HG02610 (cell line): Measurements from ENCODE around the gene CIAO3.

ENCODE experiments used
- ATAC-seq: cut with Tn5 transposase; IDR thresholded peaks from one replicate; pipeline ENCODE4 v1.9.1; 2021; ENCODE audit warnings: mild to moderate bottlenecking, moderate library complexity; ENCODE audit not compliant: unreplicated experiment

The CIAO3 gene

GRCh38 chr16:736936-737481 is 3.8 kb downstream of the CIAO3 start:
- no peak for ATAC-seq

- ATAC-seq, result no peak
Observed at GRCh38 chr16:735982-736453, 4.8 kb downstream of the CIAO3 start.

GRCh38 chr16:734981-735881 is 5.6 kb downstream of the CIAO3 start:
- ATAC-seq, result no peak

- ATAC-seq, result no peak
Observed at GRCh38 chr16:734208-734980, 6.4 kb downstream of the CIAO3 start.

GRCh38 chr16:733382-734207 is 7.2 kb downstream of the CIAO3 start:
- ATAC-seq, result no peak

- no peak for ATAC-seq
Observed at GRCh38 chr16:732936-733335, 7.9 kb downstream of the CIAO3 start.

- no peak for ATAC-seq
Observed at GRCh38 chr16:732332-732731, 8.5 kb downstream of the CIAO3 start.

- ATAC-seq, result no peak
Observed at GRCh38 chr16:730666-731509, 9.9 kb downstream of the CIAO3 start.

- ATAC-seq, result no peak
Observed at GRCh38 chr16:729768-730665, 10.8 kb downstream of the CIAO3 start.

- no peak for ATAC-seq
Observed at GRCh38 chr16:728890-729744, 11.7 kb downstream of the CIAO3 start.

GRCh38 chr16:728131-728889 is 12.5 kb downstream of the CIAO3 start:
- no peak for ATAC-seq

- no peak for ATAC-seq
Observed at GRCh38 chr16:727291-727977, 13.4 kb downstream of the CIAO3 start.

- ATAC-seq, result no peak
Observed at GRCh38 chr16:726438-727290, 14.1 kb downstream of the CIAO3 start, which contains the start of the genes CCDC78 and HAGHL. Gene CCDC78, minus strand, starts transcription at chr16:726443. Its CDS starts 76 bp downstream, at chr16:726367. Gene HAGHL, plus strand, starts transcription at chr16:727106. Its CDS starts 404 bp downstream, at chr16:727510.

GRCh38 chr16:726188-726437 is 14.7 kb downstream of the CIAO3 start:
- no peak for ATAC-seq

GRCh38 chr16:725463-726187 is 15.2 kb downstream of the CIAO3 start:
- no peak for ATAC-seq
